ENCODE results near the gene TMEM200B.
"Not testable (repeated sequence)": the region's sequence is repeated elsewhere in the genome, so short reads cannot be mapped to it uniquely, and the experiment has no call there.

Gene TMEM200B

DNA sequence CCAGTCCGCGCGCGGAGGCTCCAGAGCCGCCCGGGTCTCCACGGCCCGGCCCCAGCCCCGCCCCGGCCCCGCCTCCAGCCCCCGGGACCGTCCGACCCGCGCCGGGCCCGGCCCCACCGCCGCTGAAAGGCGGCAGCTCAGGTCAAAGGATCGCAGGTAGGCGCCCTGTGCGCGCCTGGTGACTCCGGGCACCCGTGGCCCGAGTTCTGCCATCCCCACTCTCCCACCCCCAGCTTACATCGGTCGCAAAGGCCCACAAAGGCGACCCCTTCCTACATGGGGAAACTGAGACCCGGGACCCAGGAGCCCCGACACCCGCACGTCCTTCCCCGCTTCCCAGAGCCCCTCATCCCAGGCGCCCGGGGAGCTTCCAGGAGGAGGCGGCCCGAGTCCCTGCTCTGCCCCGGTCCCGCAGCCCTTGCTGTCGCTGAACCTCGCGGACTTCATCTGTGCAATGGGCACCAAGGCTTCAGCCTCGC, at the start of gene TMEM200B:
TMEM200B (minus strand) TSS at position 17 of the 479 bp plus-strand sequence. CDS start 2,075 bp downstream, outside the sequence.
- no peak for DNase-seq

- no peak for DNase-seq
These were observed 48.8 kb upstream of the TMEM200B start for GRCh38 chr1:29172415-29172939.

DNA sequence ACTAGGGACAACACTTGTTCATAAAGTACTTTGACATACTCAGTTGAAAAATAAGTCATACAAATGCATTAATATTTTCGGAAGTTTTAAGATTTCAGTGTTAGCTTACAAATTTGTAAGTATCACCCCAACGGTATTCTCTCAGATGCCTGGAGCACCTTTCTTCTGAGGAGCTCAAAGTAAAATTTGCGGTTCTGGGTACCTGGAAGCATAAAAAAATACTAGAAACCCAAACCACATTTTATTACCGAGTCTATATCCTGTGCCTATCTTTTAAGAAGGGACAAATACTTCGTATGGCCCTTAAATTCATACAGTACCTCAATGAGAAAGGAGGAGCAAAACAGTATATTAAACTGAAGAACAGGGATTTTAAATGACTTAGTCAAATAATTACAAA, 47.8 kb upstream of the TMEM200B start:
- DNase-seq: no peak

DNA sequence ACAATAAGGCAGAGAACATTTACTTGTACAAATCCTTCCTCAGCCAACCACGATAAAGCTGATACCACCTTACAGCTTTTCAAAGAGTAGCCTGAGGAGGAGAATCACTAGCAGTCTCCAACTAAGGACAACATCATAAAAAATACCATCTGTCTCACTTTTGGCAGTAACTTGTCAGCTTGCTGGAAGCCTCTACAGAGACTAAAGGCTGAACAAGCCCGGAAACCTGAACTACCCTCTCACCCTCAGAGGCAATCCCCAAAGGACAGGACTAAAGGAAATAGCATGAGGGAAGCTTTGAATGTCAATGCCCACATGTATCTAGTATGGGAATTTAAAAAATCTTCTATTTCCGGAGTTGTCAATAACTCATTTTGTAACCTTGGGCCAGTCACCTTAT, 47.4 kb upstream of the TMEM200B start:
- no peak for DNase-seq

DNA sequence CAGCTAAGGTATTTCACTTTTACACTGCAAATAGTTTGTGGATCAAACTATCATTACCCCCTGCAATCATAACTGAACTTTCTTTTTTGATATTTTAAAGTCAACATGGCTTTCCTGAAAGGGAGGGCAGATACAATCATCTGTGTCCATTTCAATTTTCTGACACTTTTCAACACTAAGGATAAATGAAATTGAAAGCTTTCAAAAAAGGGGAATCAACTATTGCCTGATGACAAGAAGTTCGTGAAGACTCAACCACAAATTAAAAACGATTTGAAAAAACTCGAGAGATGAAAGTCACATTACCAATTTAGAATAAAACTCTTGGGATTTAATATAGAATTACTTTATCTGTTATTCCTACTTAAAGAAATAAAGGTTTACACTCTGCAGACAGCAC, 46.3 kb upstream of the TMEM200B start:
- no peak for DNase-seq

GRCh38 chr1:29167904-29168303, 44.2 kb upstream of the TMEM200B start:
- DNase-seq: no peak

DNA sequence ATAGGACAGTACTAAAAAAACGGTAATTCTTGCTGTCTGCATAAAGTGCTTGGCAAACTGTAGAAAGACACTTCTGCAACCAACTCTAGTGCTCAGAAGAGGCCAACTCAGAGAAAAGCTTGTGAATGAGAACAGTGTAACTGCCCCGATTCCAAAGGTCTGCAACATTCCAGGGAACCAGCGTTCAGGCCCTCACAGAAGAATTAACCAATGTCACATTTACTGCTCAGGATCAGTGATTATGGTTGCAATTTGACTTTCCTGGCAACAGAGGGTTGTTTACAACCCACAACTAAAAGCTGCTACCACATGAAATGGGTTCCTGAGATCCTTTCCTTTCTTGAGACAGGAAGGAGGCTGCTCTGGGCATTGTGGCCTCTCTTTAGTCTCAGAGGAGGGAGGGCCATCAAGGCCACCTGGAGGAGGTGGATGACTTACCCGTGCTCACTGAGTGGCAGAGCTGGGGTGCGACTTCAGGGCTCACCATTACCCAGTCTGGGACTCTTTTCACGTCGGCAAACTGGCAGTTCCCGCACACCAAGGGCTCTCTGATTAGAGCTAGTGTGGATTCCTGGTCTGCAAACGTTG, 42.7 kb upstream of the TMEM200B start:
- no peak for DNase-seq

DNA sequence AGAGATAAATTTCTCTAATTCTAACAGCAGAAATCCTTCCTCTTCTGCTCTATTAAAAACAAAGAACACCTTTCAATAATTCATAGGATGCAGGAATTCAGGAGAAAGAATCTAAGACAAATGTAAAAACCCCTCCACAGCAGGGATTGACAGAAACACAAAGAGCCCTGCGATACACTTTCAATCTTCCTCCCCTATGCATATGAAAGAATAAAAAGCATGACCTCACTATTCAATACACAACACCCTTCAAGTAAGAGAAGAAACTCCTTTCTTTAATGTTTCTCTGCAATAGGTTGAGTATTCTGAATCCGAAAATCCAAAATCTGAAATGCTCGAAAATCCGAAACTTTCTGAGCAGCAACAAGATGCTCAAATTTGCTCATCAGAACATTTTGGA, 40.9 kb upstream of the TMEM200B start:
- DNase-seq: no peak

DNA sequence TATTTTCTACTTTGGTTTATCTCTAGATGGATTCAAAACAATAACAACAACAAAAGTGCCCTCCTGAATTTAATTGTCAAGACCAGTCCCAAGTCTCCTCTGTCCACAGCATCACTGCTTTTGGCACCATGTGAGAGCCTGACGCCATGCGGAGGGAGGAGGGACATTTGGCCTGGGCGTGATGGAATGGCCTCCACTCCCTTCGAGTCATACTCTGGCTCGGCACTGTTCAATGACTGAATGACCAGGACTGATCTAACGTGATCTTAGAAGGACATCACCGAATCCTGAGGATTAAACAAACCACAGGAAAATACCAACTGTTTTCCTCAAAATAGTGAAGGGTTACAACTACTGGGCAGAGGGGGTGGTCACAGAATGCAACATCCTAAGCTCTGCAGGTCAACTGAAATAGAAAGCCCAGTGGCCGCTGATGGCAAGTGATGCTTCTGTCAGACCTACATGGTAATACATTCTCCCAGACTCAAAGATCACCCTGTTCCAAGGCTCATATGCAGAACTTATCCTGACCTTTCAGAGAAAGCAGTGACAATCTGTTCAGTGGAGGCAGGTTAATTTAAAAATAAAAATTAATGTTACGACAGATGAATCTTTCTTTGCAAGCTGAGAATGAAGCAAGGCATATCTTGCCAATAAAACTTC, 38.9 kb upstream of the TMEM200B start:
- no peak for DNase-seq

DNA sequence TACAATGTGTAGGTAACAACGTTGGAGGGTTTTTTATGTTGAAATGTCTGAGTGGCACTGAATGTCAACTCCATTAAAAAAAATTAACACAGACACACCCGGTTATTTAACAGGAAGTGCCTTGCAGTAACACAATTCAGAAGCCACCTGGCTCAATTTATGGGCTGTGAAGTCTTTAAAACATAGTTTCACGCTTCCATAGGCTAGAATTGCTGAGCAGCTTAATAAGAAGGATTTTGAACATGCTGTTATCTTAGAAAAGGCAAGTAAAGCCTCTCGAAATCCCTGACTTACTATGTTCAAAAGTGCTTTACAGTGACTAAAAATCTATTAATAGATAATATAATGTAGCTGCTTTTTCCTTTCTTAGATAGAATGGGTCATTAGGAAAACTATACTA, 38.3 kb upstream of the TMEM200B start:
- DNase-seq: no peak

GRCh38 chr1:29159773-29160172, 36.1 kb upstream of the TMEM200B start:
- DNase-seq: no peak

DNA sequence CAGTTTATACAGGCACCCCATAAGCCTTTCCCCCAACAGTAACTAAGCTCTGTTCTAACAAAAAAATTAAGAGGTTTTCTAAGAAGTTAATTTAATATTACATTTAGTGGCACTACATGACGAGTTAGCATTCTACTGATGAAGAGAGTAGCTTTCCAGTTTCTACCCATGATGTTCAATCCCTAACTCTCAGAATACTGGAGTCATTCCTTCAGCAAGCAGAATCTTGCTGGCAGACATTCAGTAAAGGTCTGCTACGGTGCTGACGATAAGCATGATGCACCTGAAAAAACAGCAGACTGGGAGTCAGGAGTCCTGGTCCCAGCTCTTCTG, 33.5 kb upstream of the TMEM200B start:
- no peak for DNase-seq

DNA sequence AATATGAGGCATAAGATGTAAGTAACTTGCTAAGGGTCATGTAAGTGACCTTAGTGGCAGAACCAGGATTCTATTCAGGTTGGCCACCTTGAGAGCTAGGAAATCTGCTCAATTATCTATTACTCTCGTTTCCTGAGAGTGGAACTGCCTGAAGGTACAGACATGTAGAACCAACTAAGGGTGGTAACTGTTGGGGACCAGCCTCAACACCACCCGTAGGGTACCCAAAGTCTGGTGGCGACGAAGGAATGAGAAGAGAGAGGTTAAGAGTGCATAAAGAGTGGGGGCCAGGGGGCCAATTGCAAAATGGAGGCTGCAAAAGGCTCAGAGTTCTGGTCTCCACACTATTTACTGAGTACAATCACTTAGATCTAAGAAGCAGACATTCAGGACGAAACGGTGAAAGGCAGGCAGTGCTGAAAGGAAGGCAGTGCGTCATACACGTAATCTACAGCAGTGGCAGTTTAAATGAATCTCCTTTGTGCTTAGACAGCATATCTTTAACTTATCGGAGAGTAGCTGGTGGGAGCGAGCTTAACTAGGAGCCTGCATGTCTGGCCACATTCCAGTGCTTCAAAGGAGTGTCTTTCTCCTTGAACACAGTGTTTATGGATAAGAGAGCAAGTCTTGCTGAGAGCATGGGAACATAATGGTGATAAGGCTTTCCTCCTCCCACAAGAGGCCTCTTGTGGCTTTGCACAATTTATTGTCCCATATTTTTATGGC, 33.0 kb upstream of the TMEM200B start:
- DNase-seq: no peak

GRCh38 chr1:29152046-29152805, 28.5 kb upstream of the TMEM200B start:
- no peak for DNase-seq

- DNase-seq: not testable (repeated sequence)
These were observed 26.6 kb upstream of the TMEM200B start for GRCh38 chr1:29150346-29150745.

DNA sequence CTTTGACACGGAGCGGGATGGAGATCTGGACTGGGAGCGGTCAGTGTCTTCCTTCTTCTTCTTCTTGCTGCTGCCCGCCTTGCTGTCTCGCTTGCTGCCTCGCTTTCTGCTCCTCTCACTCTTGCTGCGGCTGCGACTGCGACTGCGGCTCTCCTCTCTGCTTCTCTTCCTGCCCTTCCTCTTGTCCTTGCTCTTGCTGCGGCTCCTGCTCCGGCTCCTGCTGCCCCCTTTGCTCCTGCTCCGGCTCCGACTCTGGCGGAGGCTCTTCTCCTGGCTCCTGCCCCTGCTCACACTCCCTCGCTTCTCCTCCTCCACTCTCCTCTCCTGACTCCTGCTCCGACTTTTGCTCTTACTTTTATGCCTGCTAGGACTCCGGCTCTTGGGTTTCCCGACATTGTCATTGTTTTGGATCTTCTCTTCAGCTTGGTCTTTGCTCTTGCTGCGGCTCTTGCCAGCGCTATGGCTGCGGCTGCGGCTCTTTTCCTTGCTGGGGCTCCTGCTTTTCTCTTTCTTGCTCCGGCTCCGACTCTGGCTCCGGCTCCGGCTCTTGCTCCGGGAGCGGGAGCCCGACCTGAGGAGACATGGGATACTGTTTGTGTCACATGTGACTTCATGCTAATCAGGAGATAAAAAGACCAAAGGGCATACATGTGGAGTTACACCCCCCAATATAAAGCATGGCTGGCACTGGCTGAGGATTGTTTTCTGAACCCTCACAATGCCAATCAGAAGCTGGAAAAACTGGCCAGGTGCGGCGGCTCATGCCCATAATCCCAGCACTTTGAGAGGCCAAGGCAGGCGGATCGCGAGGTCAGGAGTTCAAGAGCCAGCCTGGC, 25.2 kb upstream of the TMEM200B start:
- no peak for DNase-seq

GRCh38 chr1:29145739-29146437, 22.2 kb upstream of the TMEM200B start:
- DNase-seq: no peak

DNA sequence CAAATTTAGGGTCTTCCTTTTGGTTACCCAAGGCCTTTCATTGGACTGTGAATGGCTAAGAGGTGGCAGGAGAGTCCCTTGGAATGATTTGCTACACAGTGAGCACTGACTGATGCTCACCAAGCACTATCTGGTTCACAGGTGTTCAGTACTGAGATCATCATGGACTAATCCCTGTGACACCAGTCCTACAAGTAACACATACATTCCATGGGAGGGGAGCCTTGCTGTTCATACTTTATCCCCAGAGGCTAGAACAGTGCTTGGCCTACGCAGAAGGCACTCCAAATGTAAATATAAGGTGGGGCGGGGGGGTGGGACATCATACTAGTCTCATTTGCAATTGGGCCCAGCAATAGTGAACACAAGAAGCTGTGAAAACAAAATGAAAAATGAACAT, 20.5 kb upstream of the TMEM200B start:
- DNase-seq: no peak

DNA sequence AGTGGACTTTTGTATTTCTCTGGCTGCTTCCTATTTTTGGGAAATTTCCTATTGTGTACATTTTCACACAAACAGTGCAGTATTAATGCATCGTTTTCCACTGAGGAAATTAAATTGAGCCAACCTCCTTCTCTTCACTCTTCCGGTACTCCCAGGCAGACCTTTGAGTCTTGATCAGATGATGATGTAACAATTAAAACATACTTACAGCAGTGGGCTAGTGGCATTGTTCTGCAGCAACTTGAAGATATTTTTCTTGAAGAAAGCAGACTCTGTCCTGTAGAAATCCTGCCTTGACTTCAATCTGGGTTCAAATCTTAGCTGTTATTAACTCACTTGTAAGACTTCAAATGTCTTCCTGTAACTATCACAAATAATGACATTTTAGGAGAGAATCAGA, 19.0 kb upstream of the TMEM200B start:
- DNase-seq: no peak

GRCh38 chr1:29136391-29136915, 12.8 kb upstream of the TMEM200B start:
- no peak for DNase-seq

DNA sequence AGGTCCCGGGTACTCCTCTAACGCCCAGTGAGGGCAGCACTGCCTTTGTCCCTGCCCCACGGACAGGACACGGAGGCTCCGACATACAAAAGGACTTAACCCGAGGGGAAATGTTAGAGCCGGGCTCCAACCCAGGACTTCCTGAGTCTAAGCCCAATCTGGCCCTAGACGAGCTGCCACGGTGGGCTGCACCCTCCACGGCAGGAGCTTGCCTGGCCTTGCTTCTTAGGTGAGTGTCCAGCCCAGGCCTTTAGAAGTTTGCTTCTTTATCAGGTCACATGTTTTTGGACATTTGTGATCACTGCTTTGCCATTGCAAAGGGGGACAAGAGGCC, 11.0 kb upstream of the TMEM200B start:
- no peak for DNase-seq

Measured in NCI-H2029 (cell line).